Keratinocyte (primary cell): ENCODE measurements around the gene IRF8. TPM values are rescaled to one million over a fixed set of nuclear protein-coding genes. Genes with fewer than 3 reads are reported as not detected.

Source experiments
- DNase-seq: peaks from one replicate; pipeline ENCODE4 v3.0.0-alpha.2; 2011; ENCODE audit warnings: low read depth, missing footprints, low spot score
- FAIRE-seq: peaks from 2 replicates; lab custom pipeline; 2011; peaks lifted over from hg19 to GRCh38; lab: Jason Lieb, UNC
- H2AFZ ChIP-seq: 2 replicates; pipeline ENCODE4 v1.6.0; 2012; ENCODE audit warnings: low read length, control low read depth, inconsistent platforms; ENCODE audit not compliant: control insufficient read depth
- H3K27ac ChIP-seq: 2 replicates; pipeline ENCODE4 v1.5.1; 2011; ENCODE audit warnings: low read length; ENCODE audit not compliant: control insufficient read depth, insufficient read depth
- H3K27me3 ChIP-seq: 3 replicates; pipeline ENCODE4 v1.6.0; 2011; ENCODE audit warnings: low read length; ENCODE audit not compliant: control insufficient read depth, insufficient read depth; ENCODE audit errors: extremely low read depth
- H3K36me3 ChIP-seq, 2 experiments: 2 replicates in 1 of 2; 3 replicates in 1 of 2; pipeline ENCODE4 v1.5.1; 2011; ENCODE audit warnings: low read length in 2 of 2, mild to moderate bottlenecking in 1 of 2; ENCODE audit not compliant: control insufficient read depth in 2 of 2, insufficient read depth in 2 of 2; ENCODE audit errors: extremely low read depth in 1 of 2
- H3K4me1 ChIP-seq: 3 replicates; pipeline ENCODE4 v1.5.1; 2011; ENCODE audit warnings: low read length; ENCODE audit not compliant: control insufficient read depth, insufficient read depth; ENCODE audit errors: extremely low read depth
- H3K4me2 ChIP-seq: 3 replicates; pipeline ENCODE4 v1.6.0; 2011; ENCODE audit warnings: low read depth, low read length; ENCODE audit not compliant: control insufficient read depth, insufficient read depth; ENCODE audit errors: extremely low read depth
- H3K4me3 ChIP-seq, 3 experiments: fragments of 200-600 bp in 1 of 3; sonication (generic) in 1 of 3; 2 replicates in 2 of 3; 3 replicates in 1 of 3; pipeline ENCODE4 v1.5.1; 2011 to 2016; ENCODE audit warnings: low read length in 3 of 3, mild to moderate bottlenecking in 3 of 3, control low read depth in 2 of 3, inconsistent platforms in 1 of 3, low read depth in 1 of 3, mixed read lengths in 1 of 3, mixed run types in 1 of 3, moderate library complexity in 1 of 3; ENCODE audit not compliant: control insufficient read depth in 2 of 3, insufficient read depth in 2 of 3; ENCODE audit errors: extremely low read depth in 1 of 3
- H3K79me2 ChIP-seq: 2 replicates; pipeline ENCODE4 v1.6.0; 2012; ENCODE audit warnings: low read length; ENCODE audit not compliant: control insufficient read depth, insufficient read depth
- H3K9ac ChIP-seq: 3 replicates; pipeline ENCODE4 v1.6.0; 2011; ENCODE audit warnings: low read length; ENCODE audit not compliant: control insufficient read depth, insufficient read depth; ENCODE audit errors: extremely low read depth
- H3K9me1 ChIP-seq: 3 replicates; pipeline ENCODE4 v1.6.0; 2011; ENCODE audit warnings: low read length; ENCODE audit not compliant: control insufficient read depth, insufficient read depth; ENCODE audit errors: extremely low read depth
- H3K9me3 ChIP-seq: 2 replicates; pipeline ENCODE4 v1.5.1; 2012; ENCODE audit warnings: low read depth, low read length; ENCODE audit not compliant: control insufficient read depth
- H4K20me1 ChIP-seq: 3 replicates; pipeline ENCODE4 v1.6.0; 2011; ENCODE audit warnings: low read length; ENCODE audit not compliant: control insufficient read depth, insufficient read depth; ENCODE audit errors: extremely low read depth
- EZH2 ChIP-seq: IDR thresholded peaks from one replicate; pipeline ENCODE4 v1.6.1; 2012; ENCODE audit warnings: inconsistent platforms, mild to moderate bottlenecking, low read length, moderate library complexity
- dilution Hi-C: fragments of 300-500 bp; cut with MboI; formaldehyde crosslinking; loops from one replicate; pipeline ENCODE4 v1.7.0; 2020; ENCODE audit warnings: low sequenced_read_pairs; ENCODE audit not compliant: extremely low pct_ligation_motif_present
- polyA plus RNA-seq, 5 experiments: library from polyadenylated mRNA; depleted of rRNA in 3 of 5; stranded (reverse) in 3 of 5; stranded (forward) in 1 of 5; unstranded in 1 of 5; fragments of >200 nt; gene quantifications; 1 replicate in 1 of 5; 2 replicates in 3 of 5; 3 replicates in 1 of 5; pipeline versions ENCODE4 v1.2.1 to v1.2.3, GENCODE V29; 2011 to 2012; ENCODE audit warnings: missing spikeins in 2 of 5, low read depth in 1 of 5, low replicate concordance in 1 of 5
- TF ChIP-seq, protein P1 (sequence below), 3 experiments: IDR thresholded peaks in 1 of 3; conservative IDR thresholded peaks in 1 of 3; optimal IDR thresholded peaks in 1 of 3; 2 replicates in 2 of 3; 3 replicates in 1 of 3; pipeline versions ENCODE3 to v1.5.1; 2011; ENCODE audit warnings: low read length in 3 of 3, mild to moderate bottlenecking in 3 of 3, moderate library complexity in 2 of 3, control low read depth in 1 of 3, inconsistent platforms in 1 of 3; ENCODE audit not compliant: insufficient read depth in 2 of 3; ENCODE audit errors: extremely low read depth in 1 of 3

IRF8 gene
- polyA plus RNA-seq, 1 donor (not counting 4 experiments of a cell fraction or from before 2014, with no cell fraction given): not detected

DNA sequence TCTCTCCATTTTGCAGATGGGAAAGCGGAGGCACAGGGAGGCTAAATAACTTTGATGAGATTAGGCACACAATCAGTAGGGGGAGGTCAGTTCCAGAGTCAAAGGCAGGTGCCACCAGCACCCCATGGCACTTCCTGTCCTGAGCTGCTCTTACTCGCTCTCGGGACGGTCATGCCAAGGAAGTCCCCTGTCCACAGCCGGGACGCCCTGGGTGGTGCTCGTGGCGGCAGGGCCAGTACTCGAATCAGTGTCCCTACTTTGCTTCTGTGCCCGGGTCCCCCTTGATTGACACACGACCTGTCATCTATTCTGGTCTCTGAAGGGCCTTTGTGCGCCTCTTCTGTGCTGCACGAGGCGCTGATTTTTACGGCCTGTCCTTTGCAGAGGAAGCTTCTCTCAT, 31.3 kb downstream of the IRF8 start:
- no peak overlapping the region for H2AFZ ChIP-seq
- H3K27me3 ChIP-seq: peaks cover 3% of the 10 kb centered on the region
- no peaks in the 10 kb centered on the region for H3K36me3 ChIP-seq
- no peak overlapping the region for H3K9ac ChIP-seq
- TF ChIP-seq EZH2: no peak
- TF ChIP-seq, protein P1, sequence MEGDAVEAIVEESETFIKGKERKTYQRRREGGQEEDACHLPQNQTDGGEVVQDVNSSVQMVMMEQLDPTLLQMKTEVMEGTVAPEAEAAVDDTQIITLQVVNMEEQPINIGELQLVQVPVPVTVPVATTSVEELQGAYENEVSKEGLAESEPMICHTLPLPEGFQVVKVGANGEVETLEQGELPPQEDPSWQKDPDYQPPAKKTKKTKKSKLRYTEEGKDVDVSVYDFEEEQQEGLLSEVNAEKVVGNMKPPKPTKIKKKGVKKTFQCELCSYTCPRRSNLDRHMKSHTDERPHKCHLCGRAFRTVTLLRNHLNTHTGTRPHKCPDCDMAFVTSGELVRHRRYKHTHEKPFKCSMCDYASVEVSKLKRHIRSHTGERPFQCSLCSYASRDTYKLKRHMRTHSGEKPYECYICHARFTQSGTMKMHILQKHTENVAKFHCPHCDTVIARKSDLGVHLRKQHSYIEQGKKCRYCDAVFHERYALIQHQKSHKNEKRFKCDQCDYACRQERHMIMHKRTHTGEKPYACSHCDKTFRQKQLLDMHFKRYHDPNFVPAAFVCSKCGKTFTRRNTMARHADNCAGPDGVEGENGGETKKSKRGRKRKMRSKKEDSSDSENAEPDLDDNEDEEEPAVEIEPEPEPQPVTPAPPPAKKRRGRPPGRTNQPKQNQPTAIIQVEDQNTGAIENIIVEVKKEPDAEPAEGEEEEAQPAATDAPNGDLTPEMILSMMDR (optimal IDR thresholded peaks at IDR 0.05 in 1 of 3, IDR thresholded peaks at IDR 0.05 in 1 of 3, conservative IDR thresholded peaks at IDR 0.05 in 1 of 3; ENCODE audit: extremely low read depth in 1 of 3, insufficient read depth in 2 of 3, low read length in 3 of 3): no peak
- H3K9me3 ChIP-seq: no peaks in the 10 kb centered on the region
- no peaks in the 10 kb centered on the region for H3K9me1 ChIP-seq
- dilution Hi-C loops: loop anchor here (10.0 kb wide), 1 partner anchor 76 kb away; no protein-coding TSS in a partner anchor
- H3K79me2 ChIP-seq: no peaks in the 10 kb centered on the region
- peaks cover under 1% of the 10 kb centered on the region for H3K4me1 ChIP-seq
- no peak overlapping the region for H3K4me2 ChIP-seq
- no peak for FAIRE-seq
- no peak for DNase-seq
- no peak overlapping the region for H3K27ac ChIP-seq
- H4K20me1 ChIP-seq: no peaks in the 10 kb centered on the region
- no peak overlapping the region for H3K4me3 ChIP-seq

DNA sequence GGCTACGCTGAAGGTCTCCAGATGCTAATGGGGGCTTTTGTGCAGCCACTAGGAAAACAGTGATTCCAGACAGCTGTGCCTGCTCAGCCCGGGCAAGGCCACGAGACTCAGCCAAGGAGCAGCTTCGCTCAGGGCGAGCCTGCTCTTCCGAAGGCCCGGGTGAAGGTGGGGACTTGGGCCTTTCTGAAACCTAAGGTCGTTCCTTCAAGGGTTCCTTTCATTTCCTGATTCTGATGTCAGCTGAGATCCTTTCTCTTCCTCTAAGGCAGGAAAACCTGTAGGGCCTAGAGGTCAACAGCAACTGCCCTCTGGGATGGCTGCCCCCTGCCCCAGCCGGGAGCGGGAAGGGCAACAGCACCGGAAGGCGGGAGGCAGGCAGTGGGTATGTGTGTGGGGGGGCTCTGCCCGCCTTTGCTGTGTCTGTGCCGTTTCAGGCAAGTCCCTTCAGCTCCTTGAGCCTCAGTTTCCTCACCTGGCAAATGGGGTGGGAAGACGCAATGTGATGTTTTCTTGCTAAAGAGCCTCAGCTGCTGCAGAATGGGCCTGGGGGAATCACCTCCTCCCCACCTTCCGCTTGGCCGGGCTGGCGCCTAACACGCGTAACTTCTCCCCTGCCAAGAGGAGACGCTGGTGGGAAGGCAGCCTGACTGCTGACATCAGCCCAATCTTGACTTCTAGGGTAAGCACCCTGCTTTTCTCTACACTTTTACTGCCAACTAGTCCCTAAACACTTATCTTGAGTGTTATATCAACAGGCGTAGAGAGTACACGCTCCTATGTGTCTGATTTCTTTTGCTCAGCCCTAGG, 32.8 kb downstream of the IRF8 start:
- H3K36me3 ChIP-seq: no peaks in the 10 kb centered on the region
- no peaks in the 10 kb centered on the region for H3K9me3 ChIP-seq
- H4K20me1 ChIP-seq: no peaks in the 10 kb centered on the region
- no peak overlapping the region for H3K9ac ChIP-seq
- H3K4me3 ChIP-seq: no peak overlapping the region
- H3K79me2 ChIP-seq: no peaks in the 10 kb centered on the region
- no peak overlapping the region for H3K27ac ChIP-seq
- TF ChIP-seq, protein P1 (optimal IDR thresholded peaks at IDR 0.05 in 1 of 3, IDR thresholded peaks at IDR 0.05 in 1 of 3, conservative IDR thresholded peaks at IDR 0.05 in 1 of 3; ENCODE audit: extremely low read depth in 1 of 3, insufficient read depth in 2 of 3, low read length in 3 of 3): no peak
- TF ChIP-seq EZH2: no peak
- FAIRE-seq (no peak), DNase-seq (no peak)
- H3K4me2 ChIP-seq: no peak overlapping the region
- dilution Hi-C loops: loop anchor here (10.0 kb wide), 1 partner anchor 77 kb away; no protein-coding TSS in a partner anchor
- no peaks in the 10 kb centered on the region for H3K4me1 ChIP-seq
- H3K27me3 ChIP-seq: peaks cover 3% of the 10 kb centered on the region
- no peaks in the 10 kb centered on the region for H3K9me1 ChIP-seq
- H2AFZ ChIP-seq: no peak overlapping the region
